Esophagus muscularis mucosa (tissue), 4 donors: ENCODE measurements around the gene VPS13D. TPM values are rescaled to one million over a fixed set of nuclear protein-coding genes. Genes with fewer than 3 reads are reported as not detected.

Source experiments
- DNase-seq: peaks from one replicate; pipeline ENCODE4 v3.0.0-alpha.2; 2017; ENCODE audit errors: extremely low spot score
- H3K27ac ChIP-seq, 4 donors: fragments of 200-600 bp; sonication (generic); replicated peaks in 1 of 4; 1 replicate in 3 of 4; 2 replicates in 1 of 4; pipeline ENCODE4 v1.5.1; 2016 to 2019; ENCODE audit warnings: mild to moderate bottlenecking in 1 of 4
- H3K27me3 ChIP-seq, 4 donors: fragments of 200-600 bp; sonication (generic); one replicate each; pipeline versions ENCODE4 v1.5.1 to v1.6.0; 2016 to 2019
- H3K36me3 ChIP-seq, 4 donors: fragments of 200-600 bp; sonication (generic); one replicate each; pipeline ENCODE4 v1.5.1; 2016 to 2019
- H3K4me1 ChIP-seq, 4 donors: fragments of 200-600 bp; sonication (generic); one replicate each; pipeline ENCODE4 v1.5.1; 2016 to 2019
- H3K4me3 ChIP-seq, 4 donors: fragments of 200-600 bp; sonication (generic); 1 replicate in 2 of 4; 2 replicates in 2 of 4; pipeline ENCODE4 v1.5.1; 2016 to 2019; ENCODE audit warnings: mild to moderate bottlenecking in 4 of 4, moderate library complexity in 1 of 4
- H3K9me3 ChIP-seq, 4 donors: fragments of 200-600 bp; sonication (generic); 1 replicate in 3 of 4; 2 replicates in 1 of 4; pipeline ENCODE4 v1.5.1; 2016 to 2019
- EP300 ChIP-seq: sonication (generic); formaldehyde crosslinking; IDR thresholded peaks from one replicate; pipeline ENCODE4 v1.6.1; 2017; ENCODE audit warnings: antibody characterized with exemption
- POLR2A ChIP-seq: fragments of 450-650 bp; IDR thresholded peaks from one replicate; pipeline ENCODE4 v1.6.1; 2017; ENCODE audit warnings: antibody characterized with exemption, moderate library complexity, mild to moderate bottlenecking, low read depth
- POLR2AphosphoS5 ChIP-seq, 2 donors: sonication (generic); formaldehyde crosslinking; IDR thresholded peaks; one replicate each; pipeline ENCODE4 v1.6.1; 2017; ENCODE audit warnings: antibody characterized with exemption in 2 of 2
- WGBS: methylation state at CpG from one replicate; pipeline ENCODE4 v1.1.5; 2018; 5-methylcytosine and 5-hydroxymethylcytosine counted together
- intact Hi-C: fragments of 100-400 bp; cut with DNase I; formaldehyde crosslinking; loops from one replicate; pipeline ENCODE4 v1.15.1; 2023
- total RNA-seq, 4 donors: library from RNA; depleted of rRNA; stranded (reverse); fragments of >200 nt; gene quantifications; one replicate each; pipeline versions ENCODE4 v1.1.0 to v1.2.1, GENCODE V29; 2016
- TF ChIP-seq, protein P1 (sequence below), 3 experiments: fragments of 200-600 bp in 2 of 3; fragments of 450-650 bp in 1 of 3; sonication (generic) in 2 of 3; IDR thresholded peaks; one replicate each; pipeline ENCODE4 v1.5.1; 2017 to 2019; ENCODE audit warnings: antibody characterized with exemption in 3 of 3, mild to moderate bottlenecking in 2 of 3, moderate library complexity in 1 of 3

Gene VPS13D
- total RNA-seq, 4 donors from 2014 or later, result 67.8 to 93.3 (median 85.4) TPM

- H3K36me3 ChIP-seq, result peaks cover 4 to 60% (median 26%) of the 10 kb centered on the region in 4 donors
- H3K4me1 ChIP-seq, result peaks cover 13 to 59% (median 58%) of the 10 kb centered on the region in 4 donors
- 97% methylated on average over 10 of the region's 10 CpGs for WGBS
- no peaks in the 10 kb centered on the region for H3K27me3 ChIP-seq
- no peak for DNase-seq
- TF ChIP-seq, protein P1, sequence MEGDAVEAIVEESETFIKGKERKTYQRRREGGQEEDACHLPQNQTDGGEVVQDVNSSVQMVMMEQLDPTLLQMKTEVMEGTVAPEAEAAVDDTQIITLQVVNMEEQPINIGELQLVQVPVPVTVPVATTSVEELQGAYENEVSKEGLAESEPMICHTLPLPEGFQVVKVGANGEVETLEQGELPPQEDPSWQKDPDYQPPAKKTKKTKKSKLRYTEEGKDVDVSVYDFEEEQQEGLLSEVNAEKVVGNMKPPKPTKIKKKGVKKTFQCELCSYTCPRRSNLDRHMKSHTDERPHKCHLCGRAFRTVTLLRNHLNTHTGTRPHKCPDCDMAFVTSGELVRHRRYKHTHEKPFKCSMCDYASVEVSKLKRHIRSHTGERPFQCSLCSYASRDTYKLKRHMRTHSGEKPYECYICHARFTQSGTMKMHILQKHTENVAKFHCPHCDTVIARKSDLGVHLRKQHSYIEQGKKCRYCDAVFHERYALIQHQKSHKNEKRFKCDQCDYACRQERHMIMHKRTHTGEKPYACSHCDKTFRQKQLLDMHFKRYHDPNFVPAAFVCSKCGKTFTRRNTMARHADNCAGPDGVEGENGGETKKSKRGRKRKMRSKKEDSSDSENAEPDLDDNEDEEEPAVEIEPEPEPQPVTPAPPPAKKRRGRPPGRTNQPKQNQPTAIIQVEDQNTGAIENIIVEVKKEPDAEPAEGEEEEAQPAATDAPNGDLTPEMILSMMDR (IDR thresholded peaks at IDR 0.05), result no peak
- TF ChIP-seq EP300 (no peak), POLR2AphosphoS5 (IDR thresholded peaks at IDR 0.05) (no peak), POLR2A (no peak)
- intact Hi-C loops, result no loop called here
- H3K4me3 ChIP-seq, result no peak overlapping the region
- H3K27ac ChIP-seq, result peak overlapping the region; percentile 70 to 78 (median 74)
- no peaks in the 10 kb centered on the region for H3K9me3 ChIP-seq
Measured at GRCh38 chr1:12400027-12400693, 170.3 kb downstream of the VPS13D start.

- H3K27ac ChIP-seq, result peak overlapping the region; percentile 70 to 78 (median 74)
- intact Hi-C loops, result no loop called here
- no peak for TF ChIP-seq POLR2A
- TF ChIP-seq EP300, result no peak
- TF ChIP-seq, protein P1 (IDR thresholded peaks at IDR 0.05), result no peak
- TF ChIP-seq POLR2AphosphoS5 (IDR thresholded peaks at IDR 0.05), result no peak
- peaks cover 33 to 74% (median 73%) of the 10 kb centered on the region in 4 donors for H3K4me1 ChIP-seq
- no peak overlapping the region for H3K4me3 ChIP-seq
- WGBS, result 57% methylated on average over 3 of the region's 3 CpGs
- H3K27me3 ChIP-seq, result no peaks in the 10 kb centered on the region
- no peaks in the 10 kb centered on the region for H3K9me3 ChIP-seq
- no peak for DNase-seq
- H3K36me3 ChIP-seq, result peaks cover 4 to 63% (median 29%) of the 10 kb centered on the region in 4 donors
Measured at GRCh38 chr1:12402159-12402673, 172.4 kb downstream of the VPS13D start.

DNA sequence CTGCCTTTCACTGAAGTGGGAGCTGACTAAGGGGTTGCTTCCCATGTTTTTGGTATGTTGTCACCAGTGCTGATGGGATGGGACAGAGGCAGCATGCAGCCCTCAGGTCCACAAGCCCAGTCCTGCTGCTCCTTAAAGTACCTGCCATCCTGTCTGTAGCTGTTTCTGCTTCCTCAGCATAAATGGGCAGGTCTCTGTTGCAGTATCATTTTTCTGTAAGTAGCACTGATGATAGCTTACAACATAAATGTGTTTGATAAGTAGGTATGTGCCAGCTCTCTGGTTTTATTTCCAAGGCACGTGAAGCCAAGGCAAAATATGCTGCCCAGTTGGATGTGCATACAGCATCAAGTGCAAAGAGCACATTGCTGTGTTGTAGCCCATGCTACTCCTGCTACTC is 173.0 kb downstream of the VPS13D start:
- Histone ChIP-seq H3K27me3 (no peaks in the 10 kb centered on the region), H3K36me3 (peaks cover 4 to 63% (median 29%) of the 10 kb centered on the region in 4 donors), H3K4me3 (no peak overlapping the region), H3K27ac (peak overlapping the region; percentile 70 to 78 (median 74)), H3K4me1 (peaks cover 33 to 74% (median 73%) of the 10 kb centered on the region in 4 donors), H3K9me3 (no peaks in the 10 kb centered on the region)
- no peak for TF ChIP-seq EP300
- no peak for TF ChIP-seq POLR2A
- TF ChIP-seq POLR2AphosphoS5 (IDR thresholded peaks at IDR 0.05), result no peak
- TF ChIP-seq, protein P1 (IDR thresholded peaks at IDR 0.05), result no peak
- WGBS, result 33% methylated on average over 1 of the region's 1 CpG
- DNase-seq, result no peak
- intact Hi-C loops, result no loop called here

GRCh38 chr1:12404918-12405317 is 175.1 kb downstream of the VPS13D start:
- H3K4me3 ChIP-seq, result no peak overlapping the region
- 97% methylated on average over 13 of the region's 13 CpGs for WGBS
- no peaks in the 10 kb centered on the region for H3K9me3 ChIP-seq
- H3K36me3 ChIP-seq, result peaks cover 4 to 54% (median 28%) of the 10 kb centered on the region in 4 donors
- TF ChIP-seq EP300, result no peak
- no peaks in the 10 kb centered on the region for H3K27me3 ChIP-seq
- H3K27ac ChIP-seq, result peak overlapping the region; percentile 72 to 84 (median 78)
- intact Hi-C loops, result loop anchor here (5.0 kb wide), 1 partner anchor 212 kb away; the partner anchor contains the start of gene DHRS3
- DNase-seq, result no peak
- peaks cover 40 to 86% (median 82%) of the 10 kb centered on the region in 4 donors for H3K4me1 ChIP-seq

DNA sequence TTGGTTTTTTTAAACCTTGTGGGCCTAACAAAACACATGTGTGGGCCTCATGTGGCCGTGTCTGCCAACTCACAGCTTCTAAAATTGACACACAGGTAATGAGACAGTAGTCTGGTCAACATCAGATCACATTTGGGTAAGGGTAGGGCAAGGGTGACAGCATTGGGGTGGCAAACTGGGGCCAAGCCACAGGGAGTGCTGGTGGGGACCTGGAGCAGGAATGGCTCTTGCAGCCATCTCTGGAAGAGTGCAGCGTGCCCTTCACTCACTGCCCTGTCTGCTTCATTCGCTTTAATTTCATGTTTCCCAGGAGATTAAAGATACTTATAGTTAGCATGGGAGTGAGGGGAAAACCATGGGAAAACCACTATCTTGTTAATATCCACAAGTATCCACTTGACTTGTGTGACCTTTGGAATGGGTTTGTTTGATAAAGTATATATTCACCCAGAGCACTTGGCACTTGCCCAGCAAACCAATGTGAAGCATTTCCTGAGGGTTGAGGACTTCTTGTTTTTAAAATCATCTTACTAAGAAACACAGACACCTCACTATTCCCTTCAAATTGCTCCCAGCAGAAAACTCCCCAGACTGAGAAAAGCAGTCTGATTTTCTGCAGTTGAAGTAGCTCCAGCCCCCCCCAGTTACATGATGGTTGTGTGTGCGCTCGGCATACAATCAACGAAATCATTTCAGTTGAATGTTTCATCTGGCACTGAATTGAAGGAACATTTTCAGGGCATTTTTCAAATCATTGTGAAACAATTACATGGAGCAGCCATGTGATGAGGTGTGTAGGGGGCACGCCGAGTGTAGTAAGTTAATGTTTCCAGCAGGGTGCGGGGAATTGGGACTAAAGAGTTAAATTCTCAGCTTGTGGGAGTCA is 175.7 kb downstream of the VPS13D start:
- TF ChIP-seq POLR2AphosphoS5 (IDR thresholded peaks at IDR 0.05) (no peak), POLR2A (no peak)
- TF ChIP-seq, protein P1 (IDR thresholded peaks at IDR 0.05), result peak in 1 of 3 experiments; percentile 26
- Histone ChIP-seq H3K27ac (peak overlapping the region; percentile 72 to 84 (median 78)), H3K4me1 (peaks cover 40 to 90% (median 84%) of the 10 kb centered on the region in 4 donors), H3K36me3 (peaks cover 4 to 48% (median 23%) of the 10 kb centered on the region in 4 donors), H3K9me3 (no peaks in the 10 kb centered on the region), H3K27me3 (no peaks in the 10 kb centered on the region), H3K4me3 (no peak overlapping the region)
- intact Hi-C loops, result loop anchor here (5.0 kb wide), 1 partner anchor 212 kb away; the partner anchor contains the start of gene DHRS3
- WGBS, result 67% methylated on average over 9 of the region's 9 CpGs
- DNase-seq, result no peak
